Measurements from ENCODE around the gene BID.
"Not testable (repeated sequence)": the region's sequence is repeated elsewhere in the genome, so short reads cannot be mapped to it uniquely, and the experiment has no call there.

Gene BID

GRCh38 chr22:17698276-17698675, 76.0 kb downstream of the BID start:
- not testable (repeated sequence) for DNase-seq

GRCh38 chr22:17697196-17697595, 77.1 kb downstream of the BID start:
- not testable (repeated sequence) for DNase-seq

- no peak for DNase-seq
These were observed 78.3 kb downstream of the BID start for GRCh38 chr22:17695986-17696385.

GRCh38 chr22:17694752-17695151, 79.5 kb downstream of the BID start:
- no peak for DNase-seq

GRCh38 chr22:17694193-17694592, 80.1 kb downstream of the BID start:
- DNase-seq: no peak

GRCh38 chr22:17692841-17693240, 81.4 kb downstream of the BID start:
- no peak for DNase-seq

- no peak for DNase-seq
These were observed 90.0 kb downstream of the BID start for GRCh38 chr22:17684245-17684644.
